ENCODE data around the gene TEC.

DNA sequence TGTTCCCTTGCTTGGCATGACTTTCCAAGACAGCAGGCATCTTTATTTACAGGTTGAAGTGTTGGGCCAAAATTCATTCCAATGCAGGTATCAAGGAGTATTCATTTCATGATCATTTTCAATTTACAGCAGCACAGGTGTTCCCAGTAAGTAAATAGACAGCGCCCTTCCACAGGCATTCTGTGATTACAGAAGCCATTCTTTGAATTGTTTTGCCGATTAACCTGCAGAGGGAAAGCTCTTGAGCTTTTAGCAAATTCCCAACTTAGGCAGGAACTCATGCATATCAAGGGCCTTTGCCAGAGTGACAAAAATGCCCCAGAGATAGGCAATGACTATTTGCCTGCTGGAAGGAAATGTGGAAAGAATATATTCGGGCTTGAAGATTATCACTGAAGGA is 142.4 kb downstream of the TEC start:
- TF ChIP-seq CTCF (IDR thresholded peaks at IDR 0.05 in 2 of 3, conservative IDR thresholded peaks at IDR 0.05 in 1 of 3; ENCODE audit: borderline replicate concordance in 1 of 3, insufficient read depth in 1 of 3, low read depth in 2 of 3, low read length in 2 of 3) (no peak), POLR2A (IDR thresholded peaks at IDR 0.05; ENCODE audit: borderline replicate concordance, extremely low read depth, insufficient read depth, insufficient read length) (no peak), JUND (IDR thresholded peaks at IDR 0.05) (no peak), POLR2AphosphoS5 (IDR thresholded peaks at IDR 0.05; ENCODE audit: low read depth, low read length) (no peak), CBX3 (IDR thresholded peaks at IDR 0.05; ENCODE audit: low read depth) (no peak)
- TF ChIP-seq, protein P1, sequence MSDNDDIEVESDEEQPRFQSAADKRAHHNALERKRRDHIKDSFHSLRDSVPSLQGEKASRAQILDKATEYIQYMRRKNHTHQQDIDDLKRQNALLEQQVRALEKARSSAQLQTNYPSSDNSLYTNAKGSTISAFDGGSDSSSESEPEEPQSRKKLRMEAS (IDR thresholded peaks at IDR 0.05) = no peak
